GM23338 (cell line): ENCODE results near the gene KCNQ1OT1. TPM values are rescaled to one million over a fixed set of nuclear protein-coding genes. Genes with fewer than 3 reads are reported as not detected.

Experiments
- ATAC-seq: fragments of 200-7000 bp; cut with Tn5 transposase; 3 replicates; pipeline ENCODE4 v1.9.1; 2020
- DNase-seq: peaks from one replicate; pipeline ENCODE4 v3.0.0-alpha.2; 2015; ENCODE audit warnings: low spot score
- H2AFZ ChIP-seq: fragments of 200-600 bp; sonication (generic); 2 replicates; pipeline ENCODE4 v1.8.0; 2016; ENCODE audit warnings: antibody characterized with exemption, mild to moderate bottlenecking, moderate library complexity
- H3F3A ChIP-seq: fragments of 200-600 bp; sonication (generic); replicated peaks from 2 replicates; pipeline ENCODE4 v1.8.0; 2017; ENCODE audit warnings: antibody characterized with exemption, mixed run types, low read depth
- H3K27ac ChIP-seq: fragments of 200-600 bp; sonication (generic); 2 replicates; pipeline ENCODE4 v1.6.1; 2016; ENCODE audit warnings: low read depth
- H3K27me3 ChIP-seq: fragments of 200-600 bp; sonication (generic); 2 replicates; pipeline ENCODE4 v1.8.0; 2016; ENCODE audit warnings: mild to moderate bottlenecking, mixed run types, moderate library complexity; ENCODE audit not compliant: insufficient read depth
- H3K36me3 ChIP-seq: fragments of 200-600 bp; sonication (generic); 2 replicates; pipeline ENCODE4 v1.8.0; 2016; ENCODE audit warnings: mild to moderate bottlenecking; ENCODE audit not compliant: insufficient read depth
- H3K4me1 ChIP-seq: fragments of 200-600 bp; sonication (generic); 2 replicates; pipeline ENCODE4 v1.8.0; 2016; ENCODE audit warnings: mild to moderate bottlenecking, moderate library complexity; ENCODE audit not compliant: insufficient read depth
- H3K4me2 ChIP-seq: fragments of 200-600 bp; sonication (generic); 2 replicates; pipeline ENCODE4 v1.7.1; 2017; ENCODE audit warnings: mixed run types
- H3K4me3 ChIP-seq: fragments of 200-600 bp; sonication (generic); 2 replicates; pipeline ENCODE4 v1.6.1; 2016; ENCODE audit warnings: mixed run types
- H3K79me2 ChIP-seq: fragments of 200-600 bp; sonication (generic); replicated peaks from 2 replicates; pipeline ENCODE4 v1.8.0; 2017; ENCODE audit warnings: mild to moderate bottlenecking; ENCODE audit not compliant: insufficient read depth
- H3K9me2 ChIP-seq: fragments of 200-600 bp; sonication (generic); 2 replicates; pipeline ENCODE4 v1.8.0; 2017; ENCODE audit not compliant: insufficient read depth
- H4K20me1 ChIP-seq: fragments of 200-600 bp; sonication (generic); replicated peaks from 2 replicates; pipeline ENCODE4 v1.8.0; 2017; ENCODE audit warnings: mild to moderate bottlenecking; ENCODE audit not compliant: insufficient read depth
- H3K27ac Mint-ChIP-seq: 2 replicates; pipeline ENCODE4 v1.8.0; 2020; ENCODE audit warnings: inconsistent platforms, mild to moderate bottlenecking, moderate library complexity, mixed read lengths
- H3K27me3 Mint-ChIP-seq: 3 replicates; pipeline ENCODE4 v1.8.0; 2022; ENCODE audit warnings: low read depth, mild to moderate bottlenecking, moderate library complexity, mixed read lengths, inconsistent platforms; ENCODE audit not compliant: insufficient read depth, poor library complexity
- H3K36me3 Mint-ChIP-seq: 3 replicates; pipeline ENCODE4 v1.8.0; 2021; ENCODE audit warnings: low read depth, mild to moderate bottlenecking, inconsistent platforms, moderate library complexity, mixed read lengths
- H3K4me1 Mint-ChIP-seq: 3 replicates; pipeline ENCODE4 v1.8.0; 2020; ENCODE audit warnings: mild to moderate bottlenecking, inconsistent platforms, mixed read lengths
- H3K4me3 Mint-ChIP-seq: 3 replicates; pipeline ENCODE4 v1.8.0; 2021; ENCODE audit warnings: moderate library complexity, mild to moderate bottlenecking, inconsistent platforms, mixed read lengths
- H3K9me3 Mint-ChIP-seq: 3 replicates; pipeline ENCODE4 v1.8.0; 2020; ENCODE audit warnings: moderate library complexity, mild to moderate bottlenecking, inconsistent platforms, mixed read lengths
- CREB1 ChIP-seq: fragments of 250-450 bp; sonication (Bioruptor Pico); IDR thresholded peaks from 2 replicates; pipeline ENCODE4 v1.5.0; 2020; ENCODE audit warnings: low read depth, mild to moderate bottlenecking, moderate library complexity
- CTCF ChIP-seq, 2 experiments: fragments of 200-600 bp in 1 of 2; sonication (generic) in 1 of 2; conservative IDR thresholded peaks; 2 replicates each; pipeline versions ENCODE4 v1.5.1 to v1.6.1; 2016 to 2017; ENCODE audit warnings: antibody characterized with exemption in 2 of 2, low read depth in 2 of 2, mild to moderate bottlenecking in 2 of 2, moderate library complexity in 1 of 2
- EZH2 ChIP-seq: fragments of 200-600 bp; sonication (generic); IDR thresholded peaks from one replicate; pipeline ENCODE4 v1.8.0; 2017; ENCODE audit warnings: antibody characterized with exemption, mild to moderate bottlenecking, low read depth; ENCODE audit not compliant: unreplicated experiment
- EZH2phosphoT487 ChIP-seq: fragments of 200-600 bp; sonication (generic); IDR thresholded peaks from one replicate; pipeline ENCODE4 v1.8.1; 2018; ENCODE audit warnings: antibody characterized with exemption; ENCODE audit not compliant: unreplicated experiment
- JUNB ChIP-seq: IDR thresholded peaks from one replicate; pipeline ENCODE4 v1.6.1; 2016; ENCODE audit warnings: antibody characterized with exemption; ENCODE audit not compliant: unreplicated experiment
- NANOG ChIP-seq: IDR thresholded peaks from 2 replicates; pipeline ENCODE4 v1.6.1; 2016; ENCODE audit warnings: antibody characterized with exemption, borderline replicate concordance
- POLR2AphosphoS5 ChIP-seq: IDR thresholded peaks from 2 replicates; pipeline ENCODE4 v1.6.1; 2016; ENCODE audit warnings: antibody characterized with exemption, low read depth
- STAT1 ChIP-seq: IDR thresholded peaks from one replicate; pipeline ENCODE4 v1.6.1; 2016; ENCODE audit warnings: antibody characterized with exemption; ENCODE audit not compliant: unreplicated experiment
- ZNF114 ChIP-seq: fragments of 250-450 bp; sonication (Bioruptor Pico); IDR thresholded peaks from 2 replicates; pipeline ENCODE4 v1.5.0; 2020; ENCODE audit warnings: mild to moderate bottlenecking, moderate library complexity
- ZNF331 ChIP-seq: fragments of 250-450 bp; sonication (Bioruptor Pico); IDR thresholded peaks from 2 replicates; pipeline ENCODE4 v1.5.0; 2020; ENCODE audit warnings: low read depth, mild to moderate bottlenecking, moderate library complexity
- polyA plus RNA-seq: library from polyadenylated mRNA; unstranded; fragments of >200 nt; fragmentation: Nextera tagmentation; extraction: Ambion mirVana; gene quantifications from 2 replicates; pipeline ENCODE4 v1.2.1, GENCODE V29; 2016
- total RNA-seq: library from RNA; depleted of rRNA; stranded (reverse); fragments of >200 nt; shearing (Covaris generic); gene quantifications from 2 replicates; pipeline ENCODE4 v1.2.3, GENCODE V29; 2014
- TF ChIP-seq, protein P1 (sequence below): IDR thresholded peaks from 2 replicates; pipeline ENCODE4 v1.6.1; 2016; ENCODE audit warnings: antibody characterized with exemption
- TF ChIP-seq, protein P2 (sequence below): fragments of 250-450 bp; sonication (Bioruptor Pico); IDR thresholded peaks from 2 replicates; pipeline ENCODE4 v1.5.0; 2020; ENCODE audit warnings: mild to moderate bottlenecking, moderate library complexity

Gene KCNQ1OT1
- total and polyA plus RNA-seq, 2 experiments from 2014 or later, result 1.5 to 4.2 TPM

- no peak for TF ChIP-seq JUNB
Observed at GRCh38 chr11:2565447-2566222, 134.2 kb downstream of the KCNQ1OT1 start (continued).

GRCh38 chr11:2564588-2565425, 135.0 kb downstream of the KCNQ1OT1 start:
- H3K79me2 ChIP-seq, result no peaks in the 10 kb centered on the region
- no peaks in the 10 kb centered on the region; the same call in 1 of the 2 replicates for H4K20me1 ChIP-seq
- ATAC-seq, result no peak
- Mint-ChIP-seq H3K27me3 (peaks cover 62% of the 10 kb centered on the region), H3K36me3 (no peaks in the 10 kb centered on the region), H3K4me1 (no peaks in the 10 kb centered on the region; the same call in 2 of the 3 replicates), H3K27ac (no peak overlapping the region), H3K9me3 (no peaks in the 10 kb centered on the region), H3K4me3 (no peak overlapping the region)
- H3K27me3 ChIP-seq, result peaks cover 43% of the 10 kb centered on the region
- no peaks in the 10 kb centered on the region for H3K9me2 ChIP-seq
- no peaks in the 10 kb centered on the region for H3K36me3 ChIP-seq
- no peak overlapping the region for H3K4me2 ChIP-seq
- no peaks in the 10 kb centered on the region for H3F3A ChIP-seq
- H3K27ac ChIP-seq, result no peak overlapping the region
- no peak overlapping the region for H3K4me3 ChIP-seq
- H2AFZ ChIP-seq, result no peak overlapping the region
- no peaks in the 10 kb centered on the region; the same call in 1 of the 2 replicates for H3K4me1 ChIP-seq
- no peak for DNase-seq
- TF ChIP-seq NANOG (no peak), ZNF331 (no peak), CTCF (conservative IDR thresholded peaks at IDR 0.05; ENCODE audit: low read depth in 2 of 2) (no peak), CREB1 (CRISPR knock-in tag) (no peak), JUNB (no peak), EZH2phosphoT487 (no peak), ZNF114 (no peak), POLR2AphosphoS5 (no peak), EZH2 (no peak), STAT1 (no peak)
- TF ChIP-seq, protein P1, sequence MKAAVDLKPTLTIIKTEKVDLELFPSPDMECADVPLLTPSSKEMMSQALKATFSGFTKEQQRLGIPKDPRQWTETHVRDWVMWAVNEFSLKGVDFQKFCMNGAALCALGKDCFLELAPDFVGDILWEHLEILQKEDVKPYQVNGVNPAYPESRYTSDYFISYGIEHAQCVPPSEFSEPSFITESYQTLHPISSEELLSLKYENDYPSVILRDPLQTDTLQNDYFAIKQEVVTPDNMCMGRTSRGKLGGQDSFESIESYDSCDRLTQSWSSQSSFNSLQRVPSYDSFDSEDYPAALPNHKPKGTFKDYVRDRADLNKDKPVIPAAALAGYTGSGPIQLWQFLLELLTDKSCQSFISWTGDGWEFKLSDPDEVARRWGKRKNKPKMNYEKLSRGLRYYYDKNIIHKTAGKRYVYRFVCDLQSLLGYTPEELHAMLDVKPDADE, result no peak
- TF ChIP-seq, protein P2, sequence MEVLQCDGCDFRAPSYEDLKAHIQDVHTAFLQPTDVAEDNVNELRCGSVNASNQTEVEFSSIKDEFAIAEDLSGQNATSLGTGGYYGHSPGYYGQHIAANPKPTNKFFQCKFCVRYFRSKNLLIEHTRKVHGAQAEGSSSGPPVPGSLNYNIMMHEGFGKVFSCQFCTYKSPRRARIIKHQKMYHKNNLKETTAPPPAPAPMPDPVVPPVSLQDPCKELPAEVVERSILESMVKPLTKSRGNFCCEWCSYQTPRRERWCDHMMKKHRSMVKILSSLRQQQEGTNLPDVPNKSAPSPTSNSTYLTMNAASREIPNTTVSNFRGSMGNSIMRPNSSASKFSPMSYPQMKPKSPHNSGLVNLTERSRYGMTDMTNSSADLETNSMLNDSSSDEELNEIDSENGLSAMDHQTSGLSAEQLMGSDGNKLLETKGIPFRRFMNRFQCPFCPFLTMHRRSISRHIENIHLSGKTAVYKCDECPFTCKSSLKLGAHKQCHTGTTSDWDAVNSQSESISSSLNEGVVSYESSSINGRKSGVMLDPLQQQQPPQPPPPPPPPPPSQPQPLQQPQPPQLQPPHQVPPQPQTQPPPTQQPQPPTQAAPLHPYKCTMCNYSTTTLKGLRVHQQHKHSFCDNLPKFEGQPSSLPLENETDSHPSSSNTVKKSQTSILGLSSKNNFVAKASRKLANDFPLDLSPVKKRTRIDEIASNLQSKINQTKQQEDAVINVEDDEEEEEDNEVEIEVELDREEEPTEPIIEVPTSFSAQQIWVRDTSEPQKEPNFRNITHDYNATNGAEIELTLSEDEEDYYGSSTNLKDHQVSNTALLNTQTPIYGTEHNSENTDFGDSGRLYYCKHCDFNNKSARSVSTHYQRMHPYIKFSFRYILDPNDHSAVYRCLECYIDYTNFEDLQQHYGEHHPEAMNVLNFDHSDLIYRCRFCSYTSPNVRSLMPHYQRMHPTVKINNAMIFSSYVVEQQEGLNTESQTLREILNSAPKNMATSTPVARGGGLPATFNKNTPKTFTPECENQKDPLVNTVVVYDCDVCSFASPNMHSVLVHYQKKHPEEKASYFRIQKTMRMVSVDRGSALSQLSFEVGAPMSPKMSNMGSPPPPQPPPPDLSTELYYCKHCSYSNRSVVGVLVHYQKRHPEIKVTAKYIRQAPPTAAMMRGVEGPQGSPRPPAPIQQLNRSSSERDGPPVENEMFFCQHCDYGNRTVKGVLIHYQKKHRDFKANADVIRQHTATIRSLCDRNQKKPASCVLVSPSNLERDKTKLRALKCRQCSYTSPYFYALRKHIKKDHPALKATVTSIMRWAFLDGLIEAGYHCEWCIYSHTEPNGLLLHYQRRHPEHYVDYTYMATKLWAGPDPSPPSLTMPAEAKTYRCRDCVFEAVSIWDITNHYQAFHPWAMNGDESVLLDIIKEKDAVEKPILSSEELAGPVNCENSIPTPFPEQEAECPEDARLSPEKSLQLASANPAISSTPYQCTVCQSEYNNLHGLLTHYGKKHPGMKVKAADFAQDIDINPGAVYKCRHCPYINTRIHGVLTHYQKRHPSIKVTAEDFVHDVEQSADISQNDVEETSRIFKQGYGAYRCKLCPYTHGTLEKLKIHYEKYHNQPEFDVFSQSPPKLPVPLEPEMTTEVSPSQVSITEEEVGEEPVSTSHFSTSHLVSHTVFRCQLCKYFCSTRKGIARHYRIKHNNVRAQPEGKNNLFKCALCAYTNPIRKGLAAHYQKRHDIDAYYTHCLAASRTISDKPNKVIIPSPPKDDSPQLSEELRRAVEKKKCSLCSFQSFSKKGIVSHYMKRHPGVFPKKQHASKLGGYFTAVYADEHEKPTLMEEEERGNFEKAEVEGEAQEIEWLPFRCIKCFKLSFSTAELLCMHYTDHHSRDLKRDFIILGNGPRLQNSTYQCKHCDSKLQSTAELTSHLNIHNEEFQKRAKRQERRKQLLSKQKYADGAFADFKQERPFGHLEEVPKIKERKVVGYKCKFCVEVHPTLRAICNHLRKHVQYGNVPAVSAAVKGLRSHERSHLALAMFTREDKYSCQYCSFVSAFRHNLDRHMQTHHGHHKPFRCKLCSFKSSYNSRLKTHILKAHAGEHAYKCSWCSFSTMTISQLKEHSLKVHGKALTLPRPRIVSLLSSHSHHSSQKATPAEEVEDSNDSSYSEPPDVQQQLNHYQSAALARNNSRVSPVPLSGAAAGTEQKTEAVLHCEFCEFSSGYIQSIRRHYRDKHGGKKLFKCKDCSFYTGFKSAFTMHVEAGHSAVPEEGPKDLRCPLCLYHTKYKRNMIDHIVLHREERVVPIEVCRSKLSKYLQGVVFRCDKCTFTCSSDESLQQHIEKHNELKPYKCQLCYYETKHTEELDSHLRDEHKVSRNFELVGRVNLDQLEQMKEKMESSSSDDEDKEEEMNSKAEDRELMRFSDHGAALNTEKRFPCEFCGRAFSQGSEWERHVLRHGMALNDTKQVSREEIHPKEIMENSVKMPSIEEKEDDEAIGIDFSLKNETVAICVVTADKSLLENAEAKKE (CRISPR knock-in tag), result no peak
